Tibial nerve (tissue), 3 donors: Measurements from ENCODE around the gene HOXA1.

ENCODE experiments used
- CTCF ChIP-seq, 5 experiments: fragments of 200-600 bp in 3 of 5; fragments of 450-650 bp in 2 of 5; sonication (generic) in 3 of 5; IDR thresholded peaks; one replicate each; pipeline ENCODE4 v1.5.1; 2016 to 2019; ENCODE audit warnings: antibody characterized with exemption in 5 of 5, mild to moderate bottlenecking in 3 of 5, moderate library complexity in 2 of 5
- POLR2A ChIP-seq, 2 donors: fragments of 450-650 bp; IDR thresholded peaks; one replicate each; pipeline ENCODE4 v1.6.1; 2017; ENCODE audit warnings: antibody characterized with exemption in 2 of 2, mild to moderate bottlenecking in 2 of 2, moderate library complexity in 2 of 2

GRCh38 chr7:27106181-27106900 lies 10.5 kb upstream of the HOXA1 start:
- TF ChIP-seq POLR2A (IDR thresholded peaks at IDR 0.05) (no peak), CTCF (IDR thresholded peaks at IDR 0.05) (no peak)
